ENCODE data around the gene ST6GALNAC4.
"Not testable (repeated sequence)": the region's sequence is repeated elsewhere in the genome, so short reads cannot be mapped to it uniquely, and the experiment has no call there.

ST6GALNAC4 gene

GRCh38 chr9:127884976-127885490 lies 31.8 kb downstream of the ST6GALNAC4 start:
- no peak for DNase-seq

GRCh38 chr9:127884427-127884911 lies 32.4 kb downstream of the ST6GALNAC4 start:
- DNase-seq, result no peak

GRCh38 chr9:127883959-127884358 lies 32.9 kb downstream of the ST6GALNAC4 start:
- DNase-seq, result no peak

GRCh38 chr9:127881715-127882114 lies 35.1 kb downstream of the ST6GALNAC4 start:
- DNase-seq, result not testable (repeated sequence)

GRCh38 chr9:127880143-127880542 lies 36.7 kb downstream of the ST6GALNAC4 start:
- DNase-seq, result no peak

- no peak for DNase-seq
Observed at GRCh38 chr9:127878652-127879390, 38.0 kb downstream of the ST6GALNAC4 start.

- DNase-seq, result no peak
Observed at GRCh38 chr9:127878001-127878651, 38.7 kb downstream of the ST6GALNAC4 start.

- no peak for DNase-seq
Observed at GRCh38 chr9:127877566-127877998, 39.3 kb downstream of the ST6GALNAC4 start, which contains the start of gene AK1. TSS of gene AK1 (minus strand) at chr9:127877675. CDS start at chr9:127874617, 3,058 bp downstream.

- DNase-seq, result no peak
Observed at GRCh38 chr9:127876764-127877562, 39.9 kb downstream of the ST6GALNAC4 start.

- no peak for DNase-seq
Observed at GRCh38 chr9:127876026-127876763, 40.6 kb downstream of the ST6GALNAC4 start.

GRCh38 chr9:127875306-127875966 lies 41.4 kb downstream of the ST6GALNAC4 start:
- DNase-seq, result no peak

- no peak for DNase-seq
Observed at GRCh38 chr9:127874301-127875221, 42.3 kb downstream of the ST6GALNAC4 start.

- DNase-seq, result no peak
Observed at GRCh38 chr9:127873886-127874285, 43.0 kb downstream of the ST6GALNAC4 start.

GRCh38 chr9:127873223-127873691 lies 43.6 kb downstream of the ST6GALNAC4 start:
- DNase-seq, result no peak

- DNase-seq, result no peak
Observed at GRCh38 chr9:127872369-127873222, 44.2 kb downstream of the ST6GALNAC4 start.

GRCh38 chr9:127871531-127871930 lies 45.3 kb downstream of the ST6GALNAC4 start:
- no peak for DNase-seq

- no peak for DNase-seq
Observed at GRCh38 chr9:127870887-127871286, 46.0 kb downstream of the ST6GALNAC4 start.

GRCh38 chr9:127870153-127870491 lies 46.7 kb downstream of the ST6GALNAC4 start:
- not testable (repeated sequence) for DNase-seq
